Embryonic facial prominence (tissue), 1 donor: ENCODE results near the gene KRTAP5-6.

Experiments
- DNase-seq: peaks from one replicate; pipeline ENCODE4 v3.0.0-alpha.2; 2016; ENCODE audit errors: extremely low spot score

KRTAP5-6 gene

DNA sequence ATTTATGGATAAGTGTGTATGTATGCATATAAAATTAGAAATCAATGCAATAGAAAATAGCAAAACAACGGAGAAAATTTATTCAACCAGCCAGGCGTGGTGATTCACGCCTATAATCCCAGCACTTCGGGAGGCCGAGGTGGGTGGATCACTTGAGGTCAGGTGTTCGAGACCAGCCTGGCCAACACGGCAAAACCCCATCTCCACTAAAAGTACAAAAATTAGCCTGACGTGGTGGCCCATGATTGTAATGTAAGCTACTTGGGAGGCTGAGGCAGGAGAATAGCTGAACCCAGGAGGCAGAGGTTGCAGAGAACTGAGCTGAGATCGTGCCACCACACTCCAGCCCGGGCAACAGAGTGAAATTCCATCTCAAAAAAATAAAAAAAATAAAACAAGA is 5.5 kb downstream of the KRTAP5-6 start:
- no peak for DNase-seq

DNA sequence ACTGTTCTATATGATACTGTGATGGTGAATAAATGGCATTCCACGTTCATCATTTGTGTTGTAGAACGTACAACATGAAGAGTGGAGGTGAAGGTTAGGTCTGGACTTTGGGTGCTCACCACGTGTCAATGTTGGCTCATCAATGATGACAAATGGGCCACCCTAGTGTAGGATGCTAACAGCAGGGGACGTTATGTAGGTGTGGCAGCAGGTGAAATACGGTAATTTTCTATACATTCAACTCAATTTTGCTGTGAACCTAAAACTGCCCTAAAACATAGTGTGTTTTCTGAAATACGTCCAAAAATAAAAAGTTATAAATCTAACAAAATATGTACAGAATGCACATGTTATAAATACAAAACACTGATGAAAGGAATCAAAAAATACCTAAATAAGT is 6.2 kb downstream of the KRTAP5-6 start:
- no peak for DNase-seq

- peak; percentile 20 for DNase-seq
Observed at GRCh38 chr11:1705126-1706052, 8.4 kb downstream of the KRTAP5-6 start.

- no peak for DNase-seq
Observed at GRCh38 chr11:1706634-1707400, 9.8 kb downstream of the KRTAP5-6 start.

- DNase-seq, result no peak
Observed at GRCh38 chr11:1707751-1708150, 10.8 kb downstream of the KRTAP5-6 start.

GRCh38 chr11:1708716-1709115 is 11.7 kb downstream of the KRTAP5-6 start:
- no peak for DNase-seq

DNA sequence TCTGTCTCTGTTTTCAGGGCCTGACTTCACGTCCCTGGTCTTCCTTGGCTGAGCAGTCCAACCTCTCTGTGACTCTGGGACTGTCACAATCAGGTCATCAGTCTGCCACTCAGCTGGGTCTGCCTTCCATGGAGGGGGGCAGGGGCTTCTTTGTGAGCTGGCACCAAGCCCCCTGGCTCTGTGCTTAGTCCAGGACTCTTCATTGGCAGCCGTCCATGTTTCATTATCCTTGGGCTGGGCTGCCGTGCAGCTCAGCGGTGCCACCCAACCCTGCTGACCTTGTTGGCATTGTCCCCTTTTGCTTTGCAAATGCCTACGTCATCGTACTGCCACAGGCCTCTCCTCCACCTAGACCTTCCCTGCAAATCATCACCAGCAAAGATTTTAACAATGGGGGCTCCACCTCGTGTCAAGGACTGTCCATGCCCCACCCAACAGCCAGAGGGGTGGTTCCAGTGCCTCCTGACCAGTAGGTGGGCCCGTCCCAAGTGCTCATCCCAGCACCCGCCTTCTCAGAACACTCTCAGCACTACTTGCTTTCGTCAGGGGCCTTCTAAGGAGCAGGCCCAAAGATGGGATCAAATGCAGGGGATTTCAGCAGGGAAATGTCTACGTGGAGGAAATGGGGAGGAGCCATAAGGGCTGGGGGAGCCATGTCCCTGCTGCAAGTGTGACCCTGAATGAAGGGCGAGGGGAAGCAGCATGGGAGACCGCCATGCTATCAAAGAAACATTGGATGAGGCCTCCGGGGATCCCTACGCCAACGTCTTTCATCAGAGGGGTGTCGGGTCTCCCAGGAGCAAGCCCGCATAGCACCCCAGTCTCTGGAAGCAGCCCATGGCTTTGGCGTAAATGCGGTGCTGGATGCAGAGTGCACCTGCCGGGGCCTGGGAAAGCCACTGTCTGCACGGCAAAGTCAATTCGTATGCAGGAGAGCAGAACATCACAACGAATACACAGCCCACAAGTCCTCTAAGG is 18.2 kb downstream of the KRTAP5-6 start:
- DNase-seq, result no peak

DNA sequence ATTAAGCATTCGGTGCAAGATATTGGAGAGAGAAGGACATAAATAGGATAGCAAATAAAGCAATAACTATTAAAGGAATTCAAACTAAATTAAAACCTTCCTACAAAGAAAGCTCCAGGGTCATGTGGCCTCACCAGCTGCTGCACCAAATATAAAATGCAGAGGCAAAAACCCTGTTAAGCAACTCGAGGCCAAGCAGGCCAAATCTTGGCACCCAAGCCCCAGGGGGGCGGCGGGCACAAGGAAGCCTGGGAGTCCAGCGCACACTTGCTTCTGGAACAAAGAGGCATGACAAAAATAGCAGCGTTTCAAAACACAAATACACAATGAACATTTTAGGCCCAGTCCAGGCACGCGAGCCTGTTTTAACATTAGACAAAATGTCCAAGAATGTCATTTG is 20.8 kb downstream of the KRTAP5-6 start:
- no peak for DNase-seq

DNA sequence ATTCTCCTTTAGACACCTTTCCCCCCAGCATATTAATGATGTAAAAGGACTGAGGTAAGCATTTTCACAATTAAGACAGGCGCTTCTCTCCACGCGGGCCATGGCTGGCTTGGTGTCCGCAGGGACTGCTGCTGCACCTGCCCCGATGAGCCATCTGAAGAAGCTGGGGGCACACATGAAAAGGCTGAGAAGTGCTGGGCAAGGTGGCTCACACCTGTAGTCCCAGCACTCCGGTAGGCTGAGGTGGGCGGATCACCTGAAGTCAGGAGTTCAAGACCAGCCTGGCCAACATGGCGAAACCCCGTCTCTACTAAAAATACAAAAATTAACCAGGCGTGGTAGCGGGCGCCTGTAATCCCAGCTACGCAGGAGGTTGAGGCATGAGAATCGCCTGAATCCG is 21.3 kb downstream of the KRTAP5-6 start:
- no peak for DNase-seq

DNA sequence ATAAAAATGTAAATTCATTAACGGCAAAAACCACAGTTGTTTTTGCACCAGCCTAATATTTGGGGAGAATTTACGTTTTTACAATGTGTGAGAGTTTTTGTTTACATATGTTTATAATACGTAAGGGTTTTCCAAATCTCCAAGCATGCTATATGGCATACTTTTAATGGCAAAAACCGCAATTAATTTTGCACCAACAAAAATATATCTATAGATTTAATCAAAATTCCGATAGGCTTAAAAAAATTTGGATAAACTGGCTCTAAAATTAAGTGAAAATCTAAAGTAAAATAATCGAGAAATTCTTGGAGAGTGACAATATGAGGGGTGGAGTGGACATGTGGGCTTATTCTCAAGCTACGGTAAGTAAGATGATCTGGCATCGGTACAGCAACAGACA is 22.8 kb downstream of the KRTAP5-6 start:
- DNase-seq, result no peak

- DNase-seq, result no peak
Observed at GRCh38 chr11:1727096-1727690, 30.2 kb downstream of the KRTAP5-6 start.

DNA sequence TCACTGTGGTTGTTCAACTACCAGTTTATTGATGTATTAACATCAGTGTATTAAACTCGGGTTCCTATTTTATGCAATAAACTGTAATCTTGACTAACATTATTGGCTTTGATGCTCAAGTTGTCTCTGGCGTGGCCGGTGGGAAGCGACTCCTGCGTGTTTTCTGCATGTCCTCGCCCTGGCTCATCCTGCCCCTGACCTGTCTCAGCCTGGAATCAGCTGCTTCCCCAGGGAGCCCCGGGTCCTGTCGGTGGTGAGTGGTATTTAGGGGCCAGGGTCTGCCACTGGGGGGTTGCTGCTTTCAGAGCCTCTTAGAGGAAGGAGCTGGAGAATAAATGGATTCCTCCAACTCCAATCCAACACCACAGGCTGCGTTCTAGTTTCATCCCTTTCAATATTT is 30.9 kb downstream of the KRTAP5-6 start:
- DNase-seq, result no peak

- no peak for DNase-seq
Observed at GRCh38 chr11:1728301-1728700, 31.3 kb downstream of the KRTAP5-6 start.

GRCh38 chr11:1728931-1729691 is 32.1 kb downstream of the KRTAP5-6 start:
- no peak for DNase-seq

DNA sequence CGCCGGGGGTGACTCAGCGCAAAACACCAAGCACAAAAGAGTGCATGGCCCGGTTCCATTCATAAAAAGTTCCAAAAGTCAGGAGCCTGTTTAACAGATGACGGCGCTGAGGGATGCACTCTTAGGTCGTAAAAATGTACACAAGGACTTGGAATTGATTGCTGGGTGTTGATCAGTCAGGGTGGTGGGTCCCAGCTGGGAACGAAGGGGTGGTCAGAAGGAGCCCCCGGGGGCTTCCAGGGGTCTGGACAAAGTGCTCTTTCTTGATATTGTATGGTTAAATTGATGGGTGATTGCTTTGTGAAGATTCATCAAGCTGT is 32.7 kb downstream of the KRTAP5-6 start:
- no peak for DNase-seq

GRCh38 chr11:1730059-1730629 is 33.1 kb downstream of the KRTAP5-6 start:
- DNase-seq, result no peak

GRCh38 chr11:1731451-1732059 is 34.6 kb downstream of the KRTAP5-6 start:
- no peak for DNase-seq

GRCh38 chr11:1732418-1733008 is 35.5 kb downstream of the KRTAP5-6 start:
- no peak for DNase-seq

DNA sequence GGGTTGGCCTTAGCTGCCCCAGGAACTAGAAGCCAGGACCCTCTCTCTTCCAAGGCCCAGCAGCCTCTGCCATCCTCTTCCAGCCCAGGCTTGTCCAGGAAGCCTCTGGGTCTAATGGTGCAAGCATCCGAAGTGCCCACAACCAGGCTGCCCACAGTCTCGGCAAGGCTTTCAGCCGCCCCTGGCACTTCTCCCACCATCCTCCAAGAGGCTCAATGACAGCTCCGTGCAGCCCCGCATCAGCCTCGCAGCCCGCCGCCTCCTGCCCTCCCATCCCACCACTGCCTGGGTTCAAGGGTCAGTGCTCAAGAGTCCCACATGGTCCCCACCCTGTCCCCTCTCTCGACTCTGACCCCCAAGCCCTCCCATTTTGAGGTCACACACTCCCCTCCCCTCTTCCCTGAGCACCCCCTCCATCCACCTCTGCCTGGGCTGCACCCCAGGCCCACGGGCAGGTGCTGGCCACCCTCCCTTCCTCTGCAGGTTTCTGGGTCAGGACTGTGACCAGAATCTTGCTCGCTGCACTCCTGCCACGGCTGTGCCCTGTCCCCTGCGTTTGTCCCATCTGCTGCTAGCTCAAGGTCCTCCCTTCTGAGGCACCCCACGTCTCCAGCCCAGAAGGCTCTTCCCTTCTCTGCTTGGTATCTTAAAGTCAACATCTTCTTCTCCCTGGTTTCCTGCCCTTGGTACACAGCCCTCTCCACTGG is 36.2 kb downstream of the KRTAP5-6 start:
- no peak for DNase-seq
